NCI-H2081 treated with DMSO at 0.1 percent for 48 hours (cell line): ENCODE results near the gene ACER2.
A peak's percentile ranks its signal among the peaks of the same experiment; 100 is the strongest.

Experiments used
- DNase-seq: peaks from one replicate; lab custom pipeline; 2025; lab: John Stamatoyannopoulos, UW

ACER2 gene

GRCh38 chr9:19486803-19487202 is 78.0 kb downstream of the ACER2 start:
- DNase-seq, result no peak

- no peak for DNase-seq
Measured at GRCh38 chr9:19488721-19489120, 79.9 kb downstream of the ACER2 start.

GRCh38 chr9:19490269-19490668 is 81.5 kb downstream of the ACER2 start:
- no peak for DNase-seq

- DNase-seq, result no peak
Measured at GRCh38 chr9:19490828-19491227, 82.0 kb downstream of the ACER2 start.

GRCh38 chr9:19492775-19493173 is 84.0 kb downstream of the ACER2 start:
- DNase-seq, result no peak

- peak; percentile 29 for DNase-seq
Measured at GRCh38 chr9:19493174-19493811, 84.5 kb downstream of the ACER2 start.

GRCh38 chr9:19493876-19494275 is 85.1 kb downstream of the ACER2 start:
- no peak for DNase-seq

- DNase-seq, result no peak
Measured at GRCh38 chr9:19495186-19496028, 86.6 kb downstream of the ACER2 start.

GRCh38 chr9:19496321-19497050 is 87.7 kb downstream of the ACER2 start:
- no peak for DNase-seq

GRCh38 chr9:19497276-19497675 is 88.5 kb downstream of the ACER2 start:
- no peak for DNase-seq

GRCh38 chr9:19498015-19498414 is 89.2 kb downstream of the ACER2 start:
- no peak for DNase-seq
